H9 (cell line): ENCODE measurements around the gene TMC4. TPM values are rescaled to one million over a fixed set of nuclear protein-coding genes. Genes with fewer than 3 reads are reported as not detected.
A peak's percentile ranks its signal among the peaks of the same experiment; 100 is the strongest.
"Not testable (repeated sequence)": the region's sequence is repeated elsewhere in the genome, so short reads cannot be mapped to it uniquely, and the experiment has no call there.

Source experiments
- DNase-seq: peaks from one replicate; pipeline ENCODE4 v3.0.0-alpha.2; 2017
- H2AFZ ChIP-seq: one replicate; pipeline ENCODE4 v1.6.1; 2013; ENCODE audit warnings: mild to moderate bottlenecking, low read length, control low read depth, moderate library complexity
- H2AK5ac ChIP-seq: 2 replicates; pipeline ENCODE4 v1.6.1; 2013; ENCODE audit warnings: low read length, control low read depth, mixed read lengths; ENCODE audit not compliant: insufficient read length
- H2BK120ac ChIP-seq: one replicate; pipeline ENCODE4 v1.6.1; 2013; ENCODE audit warnings: low read depth, mild to moderate bottlenecking, low read length, control low read depth, inconsistent platforms; ENCODE audit not compliant: poor library complexity, severe bottlenecking
- H2BK12ac ChIP-seq: 2 replicates; pipeline ENCODE4 v1.6.1; 2013; ENCODE audit warnings: low read length, control low read depth, mixed read lengths, low read depth; ENCODE audit not compliant: insufficient read length
- H2BK15ac ChIP-seq: 2 replicates; pipeline ENCODE4 v1.6.1; 2013; ENCODE audit warnings: low read depth, low read length, control low read depth
- H2BK20ac ChIP-seq: one replicate; pipeline ENCODE4 v1.6.1; 2013; ENCODE audit warnings: low read depth, mild to moderate bottlenecking, low read length, control low read depth, inconsistent platforms; ENCODE audit not compliant: poor library complexity, severe bottlenecking
- H2BK5ac ChIP-seq: 2 replicates; pipeline ENCODE4 v1.6.1; 2013; ENCODE audit warnings: low read length, control low read depth, mixed read lengths; ENCODE audit not compliant: insufficient read length
- H3K14ac ChIP-seq: 2 replicates; pipeline ENCODE4 v1.6.1; 2013; ENCODE audit warnings: low read length, control low read depth; ENCODE audit not compliant: insufficient read depth
- H3K18ac ChIP-seq: 2 replicates; pipeline ENCODE4 v1.6.1; 2013; ENCODE audit warnings: low read depth, mild to moderate bottlenecking, mixed read lengths, low read length, control low read depth; ENCODE audit not compliant: insufficient read length
- H3K23ac ChIP-seq: 2 replicates; pipeline ENCODE4 v1.6.1; 2013; ENCODE audit warnings: low read length, control low read depth, mixed read lengths, low read depth; ENCODE audit not compliant: insufficient read length
- H3K23me2 ChIP-seq: 2 replicates; pipeline ENCODE4 v1.6.1; 2013; ENCODE audit warnings: low read depth, mild to moderate bottlenecking, mixed read lengths, low read length, control low read depth; ENCODE audit not compliant: insufficient read length, poor library complexity, severe bottlenecking
- H3K27ac ChIP-seq: 2 replicates; pipeline ENCODE4 v1.5.1; 2013; ENCODE audit warnings: low read length, control low read depth, mixed read lengths, low read depth; ENCODE audit not compliant: insufficient read length
- H3K27me3 ChIP-seq: 2 replicates; pipeline ENCODE4 v1.6.1; 2013; ENCODE audit warnings: low read length, control low read depth, inconsistent platforms; ENCODE audit not compliant: insufficient read depth
- H3K4ac ChIP-seq: 2 replicates; pipeline ENCODE4 v1.6.1; 2013; ENCODE audit warnings: low read depth, mild to moderate bottlenecking, control low read depth, inconsistent platforms, low read length, moderate library complexity
- H3K4me1 ChIP-seq: 2 replicates; pipeline ENCODE4 v1.6.1; 2013; ENCODE audit warnings: low read length, control low read depth, inconsistent platforms; ENCODE audit not compliant: insufficient read depth
- H3K4me2 ChIP-seq: 2 replicates; pipeline ENCODE4 v1.6.1; 2013; ENCODE audit warnings: low read length, control low read depth, mixed read lengths; ENCODE audit not compliant: insufficient read length, insufficient read depth
- H3K56ac ChIP-seq: 2 replicates; pipeline ENCODE4 v1.6.1; 2013; ENCODE audit warnings: low read depth, mild to moderate bottlenecking, mixed read lengths, low read length, control low read depth; ENCODE audit not compliant: insufficient read length
- H3K79me1 ChIP-seq: 2 replicates; pipeline ENCODE4 v1.6.1; 2013; ENCODE audit warnings: low read depth, mild to moderate bottlenecking, moderate library complexity, low read length, control low read depth, inconsistent platforms; ENCODE audit not compliant: insufficient read depth, poor library complexity, severe bottlenecking
- H3K79me2 ChIP-seq: 2 replicates; pipeline ENCODE4 v1.6.1; 2013; ENCODE audit warnings: low read length, control low read depth, inconsistent platforms; ENCODE audit not compliant: insufficient read depth
- H3K9ac ChIP-seq: 2 replicates; pipeline ENCODE4 v1.6.1; 2013; ENCODE audit warnings: low read length, control low read depth, mixed read lengths; ENCODE audit not compliant: insufficient read length; ENCODE audit errors: extremely low read depth
- H3K9me3 ChIP-seq: one replicate; pipeline ENCODE4 v1.6.1; 2013; ENCODE audit warnings: low read depth, low read length, inconsistent platforms; ENCODE audit not compliant: control insufficient read depth
- H3T11ph ChIP-seq: one replicate; pipeline ENCODE4 v1.6.1; 2013; ENCODE audit warnings: mild to moderate bottlenecking, low read length, control low read depth, inconsistent platforms
- H4K20me1 ChIP-seq: one replicate; pipeline ENCODE4 v1.6.1; 2013; ENCODE audit not compliant: control insufficient read depth, insufficient read length, insufficient read depth
- H4K5ac ChIP-seq: 2 replicates; pipeline ENCODE4 v1.6.1; 2013; ENCODE audit warnings: low read depth, mild to moderate bottlenecking, mixed read lengths, low read length, control low read depth; ENCODE audit not compliant: insufficient read length
- H4K8ac ChIP-seq: replicated peaks from 2 replicates; pipeline ENCODE4 v1.6.1; 2013; ENCODE audit warnings: low read length, control low read depth, mixed read lengths, low read depth; ENCODE audit not compliant: insufficient read length
- H4K91ac ChIP-seq: 2 replicates; pipeline ENCODE4 v1.6.1; 2013; ENCODE audit warnings: low read depth, mild to moderate bottlenecking, moderate library complexity, mixed read lengths, low read length, control low read depth; ENCODE audit not compliant: insufficient read length
- H3K27ac Mint-ChIP-seq, 3 experiments: 2 replicates in 2 of 3; 3 replicates in 1 of 3; pipeline ENCODE4 v1.8.0; 2020 to 2021; ENCODE audit warnings: mixed read lengths in 3 of 3, mild to moderate bottlenecking in 1 of 3, moderate library complexity in 1 of 3
- H3K27me3 Mint-ChIP-seq: 2 replicates; pipeline ENCODE4 v1.8.0; 2021; ENCODE audit warnings: low read depth, mild to moderate bottlenecking, moderate library complexity, mixed read lengths
- H3K36me3 Mint-ChIP-seq, 3 experiments: 2 replicates in 2 of 3; 3 replicates in 1 of 3; pipeline ENCODE4 v1.8.0; 2020 to 2021; ENCODE audit warnings: low read depth in 3 of 3, mixed read lengths in 3 of 3; ENCODE audit not compliant: insufficient read depth in 1 of 3
- H3K4me1 Mint-ChIP-seq, 2 experiments: 2 replicates each; pipeline ENCODE4 v1.8.0; 2020; ENCODE audit warnings: mixed read lengths in 2 of 2
- H3K4me3 Mint-ChIP-seq, 2 experiments: 2 replicates in 1 of 2; 3 replicates in 1 of 2; pipeline ENCODE4 v1.8.0; 2020 to 2021; ENCODE audit warnings: mild to moderate bottlenecking in 2 of 2, mixed read lengths in 2 of 2, moderate library complexity in 1 of 2
- H3K9me3 Mint-ChIP-seq, 2 experiments: 2 replicates in 1 of 2; 3 replicates in 1 of 2; pipeline ENCODE4 v1.8.0; 2020; ENCODE audit warnings: mild to moderate bottlenecking in 2 of 2, mixed read lengths in 2 of 2, moderate library complexity in 1 of 2
- WGBS: extraction: QIAGEN DNeasy Blood & Tissue Kit; methylation state at CpG from one replicate; pipeline ENCODE4 v1.1.7; 2013; ENCODE audit warnings: missing lambda C conversion rate, low lambda C conversion rate, mixed read lengths; ENCODE audit not compliant: insufficient read length; ENCODE audit errors: extremely low coverage; 5-methylcytosine and 5-hydroxymethylcytosine counted together
- total RNA-seq: library from RNA; stranded (reverse); gene quantifications from 2 replicates; pipeline ENCODE4 v1.2.1, GENCODE V29; 2021
- TF ChIP-seq, protein P1 (sequence below): fragments of 200-600 bp; sonication (generic); conservative IDR thresholded peaks from 3 replicates; pipeline ENCODE4 v1.8.0; 2021; ENCODE audit warnings: antibody characterized with exemption, mild to moderate bottlenecking

Gene TMC4
- total RNA-seq, 1 experiment from 2014 or later: 12.2 TPM

DNA sequence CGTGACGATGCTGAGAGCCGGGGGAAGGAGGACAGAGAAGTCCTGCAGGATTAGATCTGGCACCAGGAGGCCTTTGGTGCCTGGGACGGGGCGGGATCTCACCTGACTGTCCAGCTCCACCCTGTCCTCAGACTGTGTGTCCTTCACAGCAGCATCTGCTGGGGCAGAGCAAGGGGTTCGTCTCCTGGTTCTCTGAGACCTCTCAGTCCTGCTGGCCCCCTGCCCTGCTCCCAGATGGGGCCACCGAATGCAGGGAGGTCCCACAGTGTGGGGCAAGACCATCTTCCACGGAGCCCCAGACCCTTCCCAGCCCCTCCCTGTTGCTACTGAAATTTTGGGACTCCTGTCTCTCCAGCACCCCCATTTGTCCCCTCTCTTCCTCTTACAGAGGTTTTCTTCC is 45.3 kb upstream of the TMC4 start:
- H2BK12ac ChIP-seq: no peak overlapping the region
- H2AFZ ChIP-seq: no peak overlapping the region
- H3K27ac ChIP-seq: no peak overlapping the region
- TF ChIP-seq, protein P1, sequence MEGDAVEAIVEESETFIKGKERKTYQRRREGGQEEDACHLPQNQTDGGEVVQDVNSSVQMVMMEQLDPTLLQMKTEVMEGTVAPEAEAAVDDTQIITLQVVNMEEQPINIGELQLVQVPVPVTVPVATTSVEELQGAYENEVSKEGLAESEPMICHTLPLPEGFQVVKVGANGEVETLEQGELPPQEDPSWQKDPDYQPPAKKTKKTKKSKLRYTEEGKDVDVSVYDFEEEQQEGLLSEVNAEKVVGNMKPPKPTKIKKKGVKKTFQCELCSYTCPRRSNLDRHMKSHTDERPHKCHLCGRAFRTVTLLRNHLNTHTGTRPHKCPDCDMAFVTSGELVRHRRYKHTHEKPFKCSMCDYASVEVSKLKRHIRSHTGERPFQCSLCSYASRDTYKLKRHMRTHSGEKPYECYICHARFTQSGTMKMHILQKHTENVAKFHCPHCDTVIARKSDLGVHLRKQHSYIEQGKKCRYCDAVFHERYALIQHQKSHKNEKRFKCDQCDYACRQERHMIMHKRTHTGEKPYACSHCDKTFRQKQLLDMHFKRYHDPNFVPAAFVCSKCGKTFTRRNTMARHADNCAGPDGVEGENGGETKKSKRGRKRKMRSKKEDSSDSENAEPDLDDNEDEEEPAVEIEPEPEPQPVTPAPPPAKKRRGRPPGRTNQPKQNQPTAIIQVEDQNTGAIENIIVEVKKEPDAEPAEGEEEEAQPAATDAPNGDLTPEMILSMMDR: no peak
- no peak overlapping the region for H3K9ac ChIP-seq
- H3K4me3 Mint-ChIP-seq: no peak overlapping the region
- H4K8ac ChIP-seq: no peak overlapping the region
- no peak overlapping the region for H3T11ph ChIP-seq
- H3K27me3 ChIP-seq: no peaks in the 10 kb centered on the region
- no peak overlapping the region for H3K18ac ChIP-seq
- WGBS: no CpG with 5 or more reads among the region's 8 CpGs
- H3K4me2 ChIP-seq: no peak overlapping the region
- H2BK120ac ChIP-seq: no peak overlapping the region
- no peak overlapping the region for H3K56ac ChIP-seq
- H2BK20ac ChIP-seq: no peak overlapping the region
- no peaks in the 10 kb centered on the region for H3K79me1 ChIP-seq
- H3K4me1 Mint-ChIP-seq: peaks cover 11 to 15% of the 10 kb centered on the region in 2 experiments
- H3K23ac ChIP-seq: no peak overlapping the region
- no peak overlapping the region; a peak in 1 of 7 replicates for H3K27ac Mint-ChIP-seq
- H3K27me3 Mint-ChIP-seq: peaks cover 9% of the 10 kb centered on the region
- H3K4me1 ChIP-seq: no peaks in the 10 kb centered on the region
- H3K79me2 ChIP-seq: no peaks in the 10 kb centered on the region
- H4K20me1 ChIP-seq: no peaks in the 10 kb centered on the region
- H2AK5ac ChIP-seq: no peak overlapping the region
- no peak overlapping the region for H3K14ac ChIP-seq
- H4K5ac ChIP-seq: no peak overlapping the region
- H3K9me3 Mint-ChIP-seq: peaks cover 0 to 2% of the 10 kb centered on the region in 2 experiments; a peak in 3 of 5 replicates
- no peak overlapping the region for H2BK5ac ChIP-seq
- H4K91ac ChIP-seq: no peak overlapping the region
- H2BK15ac ChIP-seq: no peak overlapping the region
- DNase-seq: no peak
- H3K36me3 Mint-ChIP-seq: peaks cover 10 to 17% (median 12%) of the 10 kb centered on the region in 3 experiments
- no peaks in the 10 kb centered on the region for H3K23me2 ChIP-seq
- no peaks in the 10 kb centered on the region for H3K9me3 ChIP-seq
- H3K4ac ChIP-seq: no peak overlapping the region

DNA sequence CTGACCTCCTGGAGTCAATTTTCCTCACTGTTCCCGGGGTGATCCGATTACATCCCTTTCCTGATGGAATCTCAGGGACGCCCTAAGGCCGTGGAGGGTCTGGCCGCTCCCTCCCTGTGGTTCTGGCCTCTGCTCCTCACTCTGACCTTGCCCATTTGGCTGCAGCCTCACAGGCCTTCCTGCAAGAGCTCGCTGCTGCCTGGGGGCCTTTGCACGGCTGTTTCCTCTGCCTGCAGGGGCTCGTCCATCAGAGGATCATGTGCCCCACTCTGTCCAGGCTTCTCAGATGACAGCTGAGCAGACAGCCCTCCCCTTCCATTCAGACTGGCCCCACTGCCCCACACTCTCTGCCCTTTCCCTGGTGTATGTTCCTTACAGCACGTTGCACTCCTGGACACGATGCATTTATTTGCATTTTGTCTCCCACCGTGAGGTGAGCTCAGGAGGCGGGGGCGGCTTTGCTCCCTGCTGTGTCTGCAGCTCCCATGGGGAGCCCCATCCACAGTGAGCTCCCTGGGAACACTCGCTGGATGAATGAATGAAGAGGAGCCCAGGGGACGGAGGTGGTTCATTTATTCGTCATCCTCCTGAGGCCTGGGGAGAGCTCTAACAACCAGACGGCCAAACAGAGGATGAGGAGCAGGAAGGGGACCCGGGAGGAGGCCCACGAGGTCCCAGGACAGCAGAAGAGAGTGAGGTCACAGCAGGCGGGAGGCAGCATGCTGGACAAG is 44.7 kb upstream of the TMC4 start:
- H2BK20ac ChIP-seq, H3K4me2 ChIP-seq, H4K91ac ChIP-seq, H2AK5ac ChIP-seq, H3K27me3 Mint-ChIP-seq, H3K79me2 ChIP-seq, H3K9ac ChIP-seq, H2BK12ac ChIP-seq, H3K14ac ChIP-seq, H4K20me1 ChIP-seq, H3K9me3 Mint-ChIP-seq, H3T11ph ChIP-seq, H2BK120ac ChIP-seq, H3K23me2 ChIP-seq, H2AFZ ChIP-seq, H2BK5ac ChIP-seq, DNase-seq, H3K4me3 Mint-ChIP-seq, H3K9me3 ChIP-seq, H3K18ac ChIP-seq, H3K4me1 ChIP-seq, H3K79me1 ChIP-seq, H4K8ac ChIP-seq, H3K23ac ChIP-seq, H3K27me3 ChIP-seq, H4K5ac ChIP-seq, H3K4ac ChIP-seq, H3K27ac ChIP-seq, H2BK15ac ChIP-seq, H3K56ac ChIP-seq: not testable (repeated sequence)
- Mint-ChIP-seq H3K27ac (peak overlapping the region in 2 of 3 experiments; percentile 34 to 73; a peak in 2 of 7 replicates), H3K4me1 (peaks cover 11 to 13% of the 10 kb centered on the region in 2 experiments), H3K36me3 (peaks cover 13 to 23% (median 15%) of the 10 kb centered on the region in 3 experiments)
- no CpG with 5 or more reads among the region's 20 CpGs for WGBS
